Stomach (tissue), 4 donors: ENCODE measurements around the gene NCOA4.
"Not testable (repeated sequence)": the region's sequence is repeated elsewhere in the genome, so short reads cannot be mapped to it uniquely, and the experiment has no call there.

ENCODE experiments used
- POLR2AphosphoS5 ChIP-seq, 3 donors: sonication (generic); formaldehyde crosslinking; IDR thresholded peaks; one replicate each; pipeline ENCODE4 v1.6.1; 2016; ENCODE audit warnings: antibody characterized with exemption in 3 of 3
- TF ChIP-seq, protein P1 (sequence below), 7 experiments: fragments of 450-650 bp in 4 of 7; fragments of 200-600 bp in 3 of 7; sonication (generic) in 3 of 7; IDR thresholded peaks; one replicate each; pipeline ENCODE4 v1.5.1; 2016 to 2019; ENCODE audit warnings: antibody characterized with exemption in 7 of 7, control low read depth in 2 of 7, mild to moderate bottlenecking in 1 of 7

DNA sequence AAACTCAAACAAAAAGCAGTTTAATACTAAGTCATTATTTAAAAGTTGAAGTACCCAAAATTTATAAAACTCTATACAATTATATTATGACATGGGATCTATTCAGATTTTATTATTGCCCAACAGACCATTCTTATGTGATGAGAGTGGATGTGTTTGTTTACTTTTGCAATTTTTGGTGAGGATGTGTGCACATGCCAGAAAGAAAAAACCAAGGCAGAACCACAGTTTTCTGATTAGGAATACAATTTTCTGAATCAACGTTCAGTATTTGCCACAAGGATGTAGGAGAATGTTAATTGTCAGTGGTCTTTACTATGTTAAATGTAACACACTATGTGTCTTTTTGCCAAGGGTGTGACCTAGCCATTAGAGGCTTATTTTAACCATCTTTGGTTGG is 49.1 kb downstream of the NCOA4 start:
- TF ChIP-seq POLR2AphosphoS5 (IDR thresholded peaks at IDR 0.05) = not testable (repeated sequence)
- TF ChIP-seq, protein P1, sequence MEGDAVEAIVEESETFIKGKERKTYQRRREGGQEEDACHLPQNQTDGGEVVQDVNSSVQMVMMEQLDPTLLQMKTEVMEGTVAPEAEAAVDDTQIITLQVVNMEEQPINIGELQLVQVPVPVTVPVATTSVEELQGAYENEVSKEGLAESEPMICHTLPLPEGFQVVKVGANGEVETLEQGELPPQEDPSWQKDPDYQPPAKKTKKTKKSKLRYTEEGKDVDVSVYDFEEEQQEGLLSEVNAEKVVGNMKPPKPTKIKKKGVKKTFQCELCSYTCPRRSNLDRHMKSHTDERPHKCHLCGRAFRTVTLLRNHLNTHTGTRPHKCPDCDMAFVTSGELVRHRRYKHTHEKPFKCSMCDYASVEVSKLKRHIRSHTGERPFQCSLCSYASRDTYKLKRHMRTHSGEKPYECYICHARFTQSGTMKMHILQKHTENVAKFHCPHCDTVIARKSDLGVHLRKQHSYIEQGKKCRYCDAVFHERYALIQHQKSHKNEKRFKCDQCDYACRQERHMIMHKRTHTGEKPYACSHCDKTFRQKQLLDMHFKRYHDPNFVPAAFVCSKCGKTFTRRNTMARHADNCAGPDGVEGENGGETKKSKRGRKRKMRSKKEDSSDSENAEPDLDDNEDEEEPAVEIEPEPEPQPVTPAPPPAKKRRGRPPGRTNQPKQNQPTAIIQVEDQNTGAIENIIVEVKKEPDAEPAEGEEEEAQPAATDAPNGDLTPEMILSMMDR (IDR thresholded peaks at IDR 0.05) = not testable (repeated sequence)
